ENCODE data around the gene CACNA1C.

Gene CACNA1C

GRCh38 chr12:2479851-2480535 is 427.2 kb downstream of the CACNA1C start:
- H3K36me3 ChIP-seq = no peaks in the 10 kb centered on the region
- TF ChIP-seq, protein P1, sequence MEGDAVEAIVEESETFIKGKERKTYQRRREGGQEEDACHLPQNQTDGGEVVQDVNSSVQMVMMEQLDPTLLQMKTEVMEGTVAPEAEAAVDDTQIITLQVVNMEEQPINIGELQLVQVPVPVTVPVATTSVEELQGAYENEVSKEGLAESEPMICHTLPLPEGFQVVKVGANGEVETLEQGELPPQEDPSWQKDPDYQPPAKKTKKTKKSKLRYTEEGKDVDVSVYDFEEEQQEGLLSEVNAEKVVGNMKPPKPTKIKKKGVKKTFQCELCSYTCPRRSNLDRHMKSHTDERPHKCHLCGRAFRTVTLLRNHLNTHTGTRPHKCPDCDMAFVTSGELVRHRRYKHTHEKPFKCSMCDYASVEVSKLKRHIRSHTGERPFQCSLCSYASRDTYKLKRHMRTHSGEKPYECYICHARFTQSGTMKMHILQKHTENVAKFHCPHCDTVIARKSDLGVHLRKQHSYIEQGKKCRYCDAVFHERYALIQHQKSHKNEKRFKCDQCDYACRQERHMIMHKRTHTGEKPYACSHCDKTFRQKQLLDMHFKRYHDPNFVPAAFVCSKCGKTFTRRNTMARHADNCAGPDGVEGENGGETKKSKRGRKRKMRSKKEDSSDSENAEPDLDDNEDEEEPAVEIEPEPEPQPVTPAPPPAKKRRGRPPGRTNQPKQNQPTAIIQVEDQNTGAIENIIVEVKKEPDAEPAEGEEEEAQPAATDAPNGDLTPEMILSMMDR (IDR thresholded peaks at IDR 0.05; ENCODE audit: low read depth, low read length) = no peak
- H3K27me3 ChIP-seq = peaks cover 8% of the 10 kb centered on the region
- no peak for DNase-seq
- H3K4me1 ChIP-seq = no peaks in the 10 kb centered on the region
- no peak overlapping the region for H3K4me3 ChIP-seq (ENCODE audit: low read depth, low read length)
- H3K9me3 ChIP-seq = no peaks in the 10 kb centered on the region

- H3K27me3 ChIP-seq = peaks cover 8% of the 10 kb centered on the region
- no peaks in the 10 kb centered on the region for H3K4me1 ChIP-seq
- no peak overlapping the region for H3K4me3 ChIP-seq (ENCODE audit: low read depth, low read length)
- TF ChIP-seq, protein P1 (IDR thresholded peaks at IDR 0.05; ENCODE audit: low read depth, low read length) = no peak
- no peak for DNase-seq
- H3K9me3 ChIP-seq = no peaks in the 10 kb centered on the region
- no peaks in the 10 kb centered on the region for H3K36me3 ChIP-seq
Observed at GRCh38 chr12:2481346-2481745, 428.6 kb downstream of the CACNA1C start.

- TF ChIP-seq, protein P1 (IDR thresholded peaks at IDR 0.05; ENCODE audit: low read depth, low read length) = no peak
- peaks cover 8% of the 10 kb centered on the region for H3K27me3 ChIP-seq
- DNase-seq = no peak
Observed at GRCh38 chr12:2481951-2482350, 429.2 kb downstream of the CACNA1C start.

GRCh38 chr12:2482938-2483660 is 430.3 kb downstream of the CACNA1C start:
- H3K27me3 ChIP-seq = peaks cover 8% of the 10 kb centered on the region
- DNase-seq = no peak
- no peak overlapping the region for H3K4me3 ChIP-seq (ENCODE audit: low read depth, low read length)
- no peaks in the 10 kb centered on the region for H3K9me3 ChIP-seq
- no peaks in the 10 kb centered on the region for H3K4me1 ChIP-seq
- TF ChIP-seq, protein P1 (IDR thresholded peaks at IDR 0.05; ENCODE audit: low read depth, low read length) = no peak
- no peaks in the 10 kb centered on the region for H3K36me3 ChIP-seq

More at GRCh38 chr12:2481951-2482350, 429.2 kb downstream of the CACNA1C start:
- Histone ChIP-seq H3K4me3 (ENCODE audit: low read depth, low read length) (no peak overlapping the region), H3K4me1 (no peaks in the 10 kb centered on the region), H3K36me3 (no peaks in the 10 kb centered on the region), H3K9me3 (no peaks in the 10 kb centered on the region)

DNA sequence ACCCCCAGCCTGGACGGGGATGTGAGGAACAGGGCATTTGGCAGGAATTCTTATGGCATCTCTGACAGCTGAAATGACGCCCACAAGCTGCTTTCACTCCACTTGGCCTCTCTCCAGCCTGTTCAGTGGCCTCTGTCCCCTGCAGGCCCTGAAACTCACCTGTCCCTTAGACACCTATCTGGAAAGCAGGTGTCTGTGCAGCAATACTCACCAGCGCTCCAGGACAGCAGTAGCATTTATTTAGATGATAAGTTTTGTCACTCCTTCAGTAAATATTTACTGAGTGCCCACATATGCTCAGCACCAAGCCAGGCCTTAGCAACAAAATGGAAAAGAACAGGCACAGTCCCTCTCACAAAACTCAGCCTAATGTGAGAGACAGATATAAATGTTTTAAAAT is 430.9 kb downstream of the CACNA1C start:
- TF ChIP-seq, protein P1 (IDR thresholded peaks at IDR 0.05; ENCODE audit: low read depth, low read length) = no peak
- Histone ChIP-seq H3K4me1 (no peaks in the 10 kb centered on the region), H3K9me3 (no peaks in the 10 kb centered on the region), H3K4me3 (ENCODE audit: low read depth, low read length) (no peak overlapping the region), H3K27me3 (peaks cover 8% of the 10 kb centered on the region), H3K36me3 (no peaks in the 10 kb centered on the region)
- DNase-seq = no peak
